GM12891 (cell line): ENCODE measurements around the gene IFIH1.

ENCODE experiments used
- DNase-seq: peaks from one replicate; pipeline ENCODE4 v3.0.0; 2011; ENCODE audit warnings: low spot score; ENCODE audit not compliant: insufficient read length
- FAIRE-seq: peaks from 2 replicates; lab custom pipeline; 2011; peaks lifted over from hg19 to GRCh38; lab: Jason Lieb, UNC
- PAX5 ChIP-seq: IDR thresholded peaks from 2 replicates; pipeline ENCODE4 v1.6.1; 2011; ENCODE audit warnings: low read length, moderate library complexity, mild to moderate bottlenecking; ENCODE audit not compliant: insufficient read depth, severe bottlenecking
- POLR2A ChIP-seq: IDR thresholded peaks from 2 replicates; pipeline ENCODE4 v1.6.1; 2011; ENCODE audit warnings: low read depth, low read length, control low read depth
- POLR2AphosphoS5 ChIP-seq: IDR thresholded peaks from 2 replicates; pipeline ENCODE4 v1.6.1; 2011; ENCODE audit warnings: low read depth, low read length, control low read depth
- POU2F2 ChIP-seq: IDR thresholded peaks from 2 replicates; pipeline ENCODE4 v1.6.1; 2011; ENCODE audit warnings: low read depth, mild to moderate bottlenecking, control low read depth, low read length, moderate library complexity
- SPI1 ChIP-seq: IDR thresholded peaks from 2 replicates; pipeline ENCODE4 v1.6.1; 2011; ENCODE audit warnings: low read depth, low read length, control low read depth
- TAF1 ChIP-seq: IDR thresholded peaks from 2 replicates; pipeline ENCODE4 v1.6.1; 2011; ENCODE audit warnings: low read depth, low read length, control low read depth

IFIH1 gene

DNA sequence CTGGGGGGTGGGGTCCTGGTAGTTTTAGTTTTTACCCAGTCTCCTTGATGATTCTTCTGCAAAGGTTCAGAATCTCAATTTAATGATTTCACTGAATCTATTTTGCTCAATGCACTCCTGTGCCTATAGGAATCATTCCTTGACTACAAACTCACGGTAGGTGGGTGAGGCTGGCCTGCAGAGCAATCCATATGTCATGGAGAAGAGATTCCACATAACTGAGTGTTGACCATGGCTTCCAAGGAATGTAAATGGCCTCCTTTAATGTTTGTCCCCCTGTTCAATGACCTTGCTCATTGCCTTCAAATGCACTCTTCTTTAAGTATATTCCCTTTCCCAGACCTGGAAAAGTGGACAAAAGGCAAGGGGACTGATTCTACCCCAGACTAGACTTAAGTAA is 87.7 kb downstream of the IFIH1 start:
- DNase-seq, result no peak
- no peak for FAIRE-seq
- TF ChIP-seq POLR2AphosphoS5 (no peak), POLR2A (no peak), POU2F2 (no peak), PAX5 (no peak), TAF1 (no peak), SPI1 (no peak)

DNA sequence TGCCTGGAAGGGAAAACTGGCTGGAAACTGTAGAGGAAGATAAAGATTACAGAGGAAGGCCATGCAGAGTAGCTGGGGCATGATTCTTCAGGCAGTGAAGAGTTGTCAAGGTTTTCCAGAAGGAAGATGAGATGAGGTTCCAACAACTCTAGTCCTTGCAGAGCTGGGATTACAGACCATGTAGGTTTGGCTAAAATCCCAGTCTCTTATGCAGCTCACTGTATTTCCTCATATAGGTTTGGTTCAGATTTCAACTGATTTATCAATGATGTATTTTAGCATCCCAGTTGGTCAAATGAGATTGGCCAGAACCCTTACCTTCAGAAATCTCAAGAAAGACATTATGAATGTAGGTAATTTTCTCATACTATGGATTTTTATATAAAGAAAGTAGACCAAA is 91.6 kb downstream of the IFIH1 start:
- no peak for FAIRE-seq
- no peak for DNase-seq
- no peak for TF ChIP-seq PAX5
- TF ChIP-seq POU2F2, result no peak
- TF ChIP-seq POLR2AphosphoS5, result no peak
- no peak for TF ChIP-seq SPI1
- no peak for TF ChIP-seq TAF1
- TF ChIP-seq POLR2A, result no peak

DNA sequence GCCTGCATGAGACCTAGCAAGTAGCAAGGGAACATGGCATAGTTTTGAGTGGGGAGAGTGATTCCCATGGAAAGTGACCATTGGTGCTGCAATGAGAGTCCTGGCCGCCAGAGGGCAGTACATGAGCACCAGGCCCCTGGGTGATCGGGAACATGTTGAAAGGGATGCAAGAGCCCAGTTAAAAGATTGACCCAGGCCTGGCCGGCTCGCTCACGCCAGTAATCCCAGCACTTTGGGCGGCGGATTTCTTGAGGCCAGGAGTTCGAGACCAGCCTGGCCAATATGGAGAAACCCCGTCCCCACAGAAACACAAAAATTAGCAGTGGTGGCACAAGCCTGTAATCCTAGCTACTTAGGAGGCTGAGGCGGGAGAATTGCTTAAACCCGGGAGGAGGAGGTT is 97.4 kb downstream of the IFIH1 start:
- TF ChIP-seq TAF1 (no peak), POU2F2 (0 out of 2 replicates have a peak, but pooled peaks have one; percentile 18)
- DNase-seq (peak; percentile 17), FAIRE-seq (peak; percentile 95)

DNA sequence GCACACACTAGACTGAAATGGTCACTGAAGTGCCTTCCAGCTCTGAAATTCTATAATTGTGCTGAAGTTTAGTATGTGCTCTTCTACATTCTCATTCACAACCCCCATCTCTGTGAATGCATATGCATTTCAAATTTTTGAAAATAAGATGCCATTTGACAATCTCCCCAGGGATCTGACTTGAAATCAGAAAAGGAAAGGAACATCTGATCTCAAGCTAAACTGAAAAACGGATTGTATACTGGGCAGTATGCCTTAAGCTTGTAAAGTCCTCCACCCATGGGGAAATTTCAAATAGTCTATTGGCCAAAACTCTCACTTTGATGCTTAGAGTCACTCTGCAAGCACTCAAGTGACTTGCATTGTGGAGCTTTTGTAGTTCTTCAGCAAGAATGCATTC is 98.1 kb downstream of the IFIH1 start:
- DNase-seq (no peak), FAIRE-seq (no peak)
- TF ChIP-seq POU2F2 (no peak), POLR2AphosphoS5 (no peak), PAX5 (no peak), SPI1 (no peak), TAF1 (no peak), POLR2A (no peak)

DNA sequence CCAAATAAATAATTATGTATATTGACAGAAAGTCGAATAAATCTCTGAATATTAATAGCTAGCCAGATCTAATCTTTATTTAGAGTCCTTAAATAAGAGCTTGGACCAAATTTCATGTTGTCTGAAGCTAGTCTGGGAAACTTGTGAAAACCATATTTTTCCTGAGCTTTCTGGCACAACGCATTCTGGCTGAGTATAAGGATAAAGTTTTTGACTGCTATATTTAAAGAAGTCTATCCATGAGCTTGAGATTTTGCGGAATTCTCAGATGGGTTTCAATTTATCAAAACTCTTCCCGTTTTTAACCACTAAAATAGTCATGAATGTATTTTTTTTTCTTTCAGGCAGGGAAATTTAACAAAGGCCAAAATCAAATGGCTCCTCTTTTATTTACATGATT is 99.1 kb downstream of the IFIH1 start:
- DNase-seq, result no peak
- no peak for FAIRE-seq
- no peak for TF ChIP-seq TAF1
- TF ChIP-seq POLR2AphosphoS5, result no peak
- no peak for TF ChIP-seq SPI1
- no peak for TF ChIP-seq POLR2A
- TF ChIP-seq PAX5, result no peak
- no peak for TF ChIP-seq POU2F2

DNA sequence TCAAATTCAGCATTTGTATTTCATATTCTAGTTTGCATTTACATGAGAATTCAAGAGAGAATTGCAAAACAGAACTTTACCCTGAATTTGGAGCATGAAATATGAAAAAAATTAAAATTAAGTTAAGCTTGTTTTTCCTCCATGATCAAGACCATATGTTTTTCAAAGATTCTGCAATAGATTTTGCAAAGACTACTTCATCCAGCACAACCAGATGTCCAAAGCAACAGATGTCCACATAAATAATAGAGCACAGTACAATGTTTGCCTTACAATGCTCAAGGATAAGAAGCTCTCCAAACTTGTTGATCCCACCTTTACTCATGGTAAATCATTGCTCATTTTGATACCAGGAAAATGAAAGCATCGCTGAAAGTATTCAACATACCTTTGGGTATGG is 100.9 kb downstream of the IFIH1 start:
- DNase-seq (no peak), FAIRE-seq (no peak)
- no peak for TF ChIP-seq SPI1
- TF ChIP-seq TAF1, result no peak
- no peak for TF ChIP-seq POLR2AphosphoS5
- TF ChIP-seq POLR2A, result no peak
- TF ChIP-seq PAX5, result no peak
- no peak for TF ChIP-seq POU2F2
